Hindlimb muscle (tissue), 1 donor: Measurements from ENCODE around the gene MEF2A. TPM values are rescaled to one million over a fixed set of nuclear protein-coding genes. Genes with fewer than 3 reads are reported as not detected.

Source experiments
- DNase-seq: peaks from one replicate; pipeline ENCODE4 v3.0.0-alpha.2; 2013
- polyA plus RNA-seq: library from polyadenylated mRNA; unstranded; fragments of 120-200 nt; gene quantifications from one replicate; pipeline ENCODE4 v1.2.1, GENCODE V29; 2013; ENCODE audit not compliant: insufficient read length

Gene MEF2A
- polyA plus RNA-seq, 1 donor, result 54.5 TPM

DNA sequence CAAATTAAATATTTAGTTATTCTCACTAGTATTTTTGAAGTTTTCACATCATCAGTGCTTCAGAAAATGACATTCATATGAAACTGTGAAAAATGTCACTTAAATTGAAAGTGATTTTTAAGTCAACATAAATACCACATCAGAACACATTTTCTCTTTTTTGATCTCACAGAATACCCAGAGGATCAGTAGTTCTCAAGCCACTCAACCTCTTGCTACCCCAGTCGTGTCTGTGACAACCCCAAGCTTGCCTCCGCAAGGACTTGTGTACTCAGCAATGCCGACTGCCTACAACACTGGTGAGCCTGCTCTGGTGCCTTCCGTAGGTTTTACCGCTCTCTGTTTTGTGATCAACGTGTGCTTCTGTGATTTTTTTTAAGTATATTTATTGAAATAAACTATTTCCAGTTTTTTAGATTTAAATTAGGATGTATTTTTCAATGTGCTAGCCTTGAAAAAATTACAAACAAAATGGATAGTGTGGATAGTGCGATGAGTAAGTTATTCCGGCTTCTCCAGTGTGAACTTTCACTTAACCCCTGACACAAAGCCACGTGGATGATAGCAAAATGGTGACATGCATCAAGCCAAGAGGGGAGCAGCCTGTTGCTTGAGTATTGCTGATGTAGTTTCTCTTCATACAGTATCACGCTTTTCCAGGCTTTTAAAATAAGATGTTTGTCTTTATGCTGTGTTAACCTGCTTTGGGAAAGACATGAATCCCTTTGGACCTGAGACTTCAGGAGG is 140.9 kb downstream of the MEF2A start:
- DNase-seq, result no peak

DNA sequence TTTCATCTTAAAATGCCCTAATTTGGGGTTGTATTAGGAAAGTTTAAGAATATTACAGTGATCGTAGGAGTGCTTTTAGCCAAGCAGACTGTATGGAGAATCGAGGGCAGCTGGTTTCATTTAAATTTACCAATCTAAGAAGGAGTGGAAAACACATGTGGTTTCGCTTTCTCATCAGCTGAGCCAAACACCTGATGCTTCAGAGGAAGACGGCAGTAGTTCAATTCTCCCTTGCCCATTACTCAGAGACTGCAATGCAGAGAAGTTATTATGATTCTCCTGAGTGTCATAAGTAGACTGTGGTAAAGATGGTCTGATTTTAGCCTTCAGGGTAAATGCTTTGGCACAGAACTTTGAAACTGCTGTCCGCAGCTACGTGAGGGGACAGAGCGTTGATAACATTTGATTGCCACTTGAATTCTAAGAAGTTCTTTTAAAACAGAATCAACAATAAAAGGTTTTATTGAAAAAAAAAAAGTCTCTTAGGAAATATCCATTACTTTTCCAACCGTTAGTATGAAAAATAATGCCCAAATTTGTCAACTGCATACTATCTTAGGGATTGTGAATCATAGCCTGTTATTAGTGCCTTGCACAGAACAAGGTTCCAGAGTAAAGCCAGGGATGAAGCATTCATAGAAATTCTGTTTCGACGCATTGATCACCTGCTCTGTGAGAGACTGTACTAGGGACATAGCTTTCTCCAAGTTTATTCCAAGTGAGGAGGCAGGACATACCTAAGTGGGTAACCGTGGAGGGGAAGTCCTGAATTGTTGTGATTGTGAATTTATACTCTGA is 141.9 kb downstream of the MEF2A start:
- peak; percentile 69 for DNase-seq

GRCh38 chr15:99708563-99708962 is 142.8 kb downstream of the MEF2A start:
- DNase-seq, result peak; percentile 38

GRCh38 chr15:99709243-99709986 is 143.6 kb downstream of the MEF2A start:
- no peak for DNase-seq

DNA sequence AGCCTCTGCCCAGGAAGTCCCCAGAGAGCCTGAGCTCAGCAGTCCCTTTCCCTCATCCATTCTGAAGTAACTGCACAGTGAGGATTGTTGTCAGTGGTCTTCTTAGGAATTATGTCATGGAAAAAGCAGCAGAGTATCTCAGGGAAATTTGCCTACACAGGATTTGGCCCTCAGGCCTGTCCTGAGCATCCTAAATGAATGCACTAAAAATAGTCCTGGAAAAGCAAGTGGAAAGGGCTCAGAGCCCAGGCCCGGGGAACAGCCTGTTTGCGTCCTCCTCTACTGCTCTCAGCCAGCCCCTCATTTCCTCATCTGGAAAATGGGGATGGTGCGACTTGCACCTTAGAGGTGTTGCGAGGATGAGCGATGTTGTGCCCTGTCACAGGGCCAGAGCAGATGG is 145.8 kb downstream of the MEF2A start:
- peak; percentile 78 for DNase-seq

- no peak for DNase-seq
Observed at GRCh38 chr15:99712415-99712814, 146.6 kb downstream of the MEF2A start.

DNA sequence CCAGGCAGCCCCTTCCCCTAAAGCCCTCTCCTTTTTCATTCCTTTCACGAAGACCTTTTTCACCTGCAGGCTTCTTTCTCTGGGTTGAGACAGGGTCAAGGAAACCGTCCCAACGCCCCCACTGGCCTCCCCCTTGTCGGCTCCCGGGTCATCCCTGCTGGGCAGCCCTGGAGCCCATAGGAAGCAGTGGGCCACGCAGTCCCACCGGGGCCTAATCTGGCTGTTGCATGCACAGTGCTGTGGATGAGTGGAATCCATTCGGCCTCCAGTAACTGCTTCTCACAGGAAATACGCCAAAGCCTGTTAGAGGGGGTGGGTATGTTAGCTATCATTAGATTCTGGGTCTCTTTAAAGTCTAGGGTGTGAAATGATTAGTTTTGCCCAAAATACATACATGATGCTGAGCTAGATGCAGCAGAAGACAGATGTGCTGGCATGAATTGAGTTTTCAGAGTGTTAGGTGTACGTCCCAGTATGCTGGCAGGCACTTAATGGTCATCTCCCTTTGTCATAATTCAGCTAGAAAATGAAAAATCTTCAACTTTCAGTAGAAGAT is 150.8 kb downstream of the MEF2A start:
- peak; percentile 53 for DNase-seq

DNA sequence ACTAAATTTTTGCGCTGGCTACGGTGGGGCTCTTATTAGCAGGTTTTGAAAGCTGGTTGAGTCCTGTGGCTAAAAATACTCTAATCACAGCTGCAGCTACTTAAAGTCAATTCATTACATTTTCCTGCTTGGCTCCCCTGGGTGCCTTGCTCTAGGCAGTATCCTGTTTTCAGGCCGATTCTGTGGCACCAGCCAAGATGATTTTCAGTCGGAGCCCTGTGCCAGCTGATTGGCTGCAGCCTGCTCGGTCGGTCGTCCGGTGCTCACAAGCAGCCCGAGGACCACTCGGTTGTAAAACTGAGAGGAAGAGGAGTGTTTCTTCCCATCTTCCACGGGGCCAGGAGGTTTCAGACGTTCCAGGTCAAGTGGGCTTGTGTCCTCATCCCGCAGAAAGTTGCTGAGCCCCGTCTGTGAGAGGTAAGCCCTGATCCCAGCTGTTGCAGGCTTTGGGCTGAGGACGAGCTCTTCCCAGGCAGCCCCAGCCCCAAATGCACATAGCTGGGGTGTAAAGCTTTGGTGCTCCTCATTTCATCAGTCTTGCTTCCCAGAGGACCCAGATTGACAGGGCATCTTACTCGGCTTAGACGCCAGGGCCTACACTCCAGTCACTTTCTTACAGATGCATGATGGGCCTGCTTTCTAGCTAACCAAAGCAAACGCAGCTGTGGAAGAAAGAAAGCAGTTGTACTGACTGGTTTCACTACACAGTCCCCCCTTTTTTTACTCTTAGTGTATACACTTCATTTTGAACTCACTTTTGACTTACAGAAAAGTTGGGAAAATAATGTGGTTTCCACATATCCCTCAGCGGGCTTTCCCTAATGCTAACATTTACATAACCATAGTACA is 151.6 kb downstream of the MEF2A start:
- peak; percentile 76 for DNase-seq

DNA sequence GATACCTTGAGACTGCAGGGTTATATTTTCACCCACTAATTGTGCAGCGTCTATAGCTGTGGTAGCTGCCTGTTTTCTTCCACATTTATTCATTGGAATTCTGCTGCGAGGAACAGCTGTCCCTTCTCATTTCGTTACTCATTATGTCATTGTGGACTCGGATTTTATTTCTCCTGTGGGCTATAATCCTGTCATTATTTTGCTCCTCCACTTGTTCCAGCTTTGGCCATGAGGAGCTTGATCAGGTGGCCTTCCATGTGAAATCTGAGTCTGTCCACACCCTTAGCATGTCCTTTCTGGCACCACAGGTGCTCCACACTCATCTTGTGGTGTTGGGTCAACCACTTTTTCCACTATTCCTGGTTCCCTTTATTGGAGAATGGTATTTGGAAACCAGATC is 152.6 kb downstream of the MEF2A start:
- DNase-seq, result no peak

GRCh38 chr15:99719096-99719541 is 153.3 kb downstream of the MEF2A start:
- no peak for DNase-seq

DNA sequence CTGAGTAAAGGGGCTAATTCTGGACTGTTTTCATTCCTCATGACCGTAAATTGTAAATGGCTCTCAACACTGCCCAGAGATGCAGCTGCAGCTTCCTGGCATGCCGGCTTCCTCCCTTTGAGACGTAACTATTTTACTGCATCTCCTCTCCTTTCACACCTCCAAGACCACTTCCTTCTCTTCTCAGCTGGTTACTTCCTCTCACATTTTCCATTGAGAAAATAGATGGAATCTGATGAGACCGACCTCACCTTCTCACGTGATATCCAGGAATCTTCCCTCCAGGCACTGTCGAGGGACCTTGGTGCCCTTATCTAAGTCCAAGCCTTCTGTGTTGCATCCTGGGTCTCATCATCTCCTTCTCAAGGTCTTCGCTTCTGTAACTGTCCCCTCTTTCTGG is 154.7 kb downstream of the MEF2A start:
- no peak for DNase-seq

DNA sequence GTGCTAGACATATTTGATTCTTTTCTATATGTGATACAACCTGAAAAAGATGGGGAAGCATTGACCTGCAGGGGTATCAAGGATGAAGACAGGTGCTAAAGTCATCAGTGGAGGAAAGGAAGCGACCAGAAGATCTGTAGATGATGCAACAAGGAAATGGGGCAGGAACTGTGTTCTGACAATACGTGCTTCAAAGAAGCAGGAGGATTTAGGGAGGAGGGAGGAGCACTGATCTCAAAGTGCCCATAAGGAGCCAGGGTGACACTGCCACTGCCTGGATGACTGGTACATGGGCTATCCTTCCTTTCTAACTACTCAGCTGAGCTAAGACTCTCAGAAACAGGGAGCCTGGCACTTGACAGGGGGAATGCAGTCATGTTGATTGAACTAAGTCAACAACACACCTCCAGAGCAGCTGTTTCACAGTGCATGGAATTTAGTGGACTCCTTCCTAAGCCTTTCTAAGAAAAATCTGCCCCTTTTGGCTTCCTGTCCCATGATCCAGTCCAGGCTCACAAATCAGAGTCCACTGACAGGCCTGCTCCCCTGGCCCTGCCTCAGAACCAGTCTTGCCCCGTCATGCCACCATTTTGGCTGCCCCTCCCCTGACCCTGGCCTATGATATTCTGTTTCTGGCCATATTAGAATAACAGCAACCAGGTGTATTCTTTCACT is 155.5 kb downstream of the MEF2A start:
- no peak for DNase-seq

GRCh38 chr15:99721896-99722295 is 156.1 kb downstream of the MEF2A start:
- DNase-seq, result no peak

GRCh38 chr15:99722406-99722805 is 156.6 kb downstream of the MEF2A start:
- no peak for DNase-seq

- no peak for DNase-seq
Observed at GRCh38 chr15:99726333-99726732, 160.5 kb downstream of the MEF2A start.

- no peak for DNase-seq
Observed at GRCh38 chr15:99727330-99727729, 161.5 kb downstream of the MEF2A start.

GRCh38 chr15:99727733-99728132 is 161.9 kb downstream of the MEF2A start:
- DNase-seq, result no peak

DNA sequence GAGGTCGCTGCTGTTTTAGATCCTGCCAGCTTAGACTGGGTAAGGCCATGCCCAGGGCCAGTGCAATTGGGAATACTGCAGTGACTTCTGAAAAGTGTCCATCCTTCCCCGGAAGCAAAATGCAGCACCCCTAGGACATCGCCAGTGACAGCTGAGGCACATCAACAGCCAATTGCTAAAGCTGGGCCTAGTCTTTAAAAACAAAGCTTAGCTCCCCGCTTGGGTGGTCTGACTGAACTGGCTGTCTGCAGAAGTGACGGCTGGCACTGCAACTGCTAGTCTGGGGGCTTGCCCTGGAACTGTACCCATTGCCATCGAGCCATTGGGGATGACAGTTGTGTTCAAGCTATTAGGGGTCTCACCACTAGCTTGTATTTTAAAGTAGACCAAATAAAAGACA is 163.1 kb downstream of the MEF2A start:
- DNase-seq, result no peak

DNA sequence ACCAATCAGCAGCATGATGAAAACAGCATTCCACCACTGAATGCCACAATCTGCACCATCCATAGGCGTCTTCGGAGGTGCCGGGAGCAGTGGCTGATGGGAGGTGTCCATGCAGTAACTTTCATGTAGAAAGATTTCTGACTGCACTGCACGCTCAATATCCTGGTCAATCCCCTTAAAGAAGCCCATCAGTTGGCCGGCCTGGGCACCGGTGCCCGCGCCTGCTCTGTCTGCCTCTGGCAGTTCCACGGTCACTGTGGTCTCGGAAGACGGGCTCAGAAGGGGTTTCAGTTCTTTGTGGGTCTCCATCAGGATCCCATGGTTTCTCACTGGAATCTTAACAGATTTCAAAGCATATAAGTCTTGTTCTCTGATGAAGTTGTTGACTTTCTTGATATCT is 163.5 kb downstream of the MEF2A start:
- no peak for DNase-seq

DNA sequence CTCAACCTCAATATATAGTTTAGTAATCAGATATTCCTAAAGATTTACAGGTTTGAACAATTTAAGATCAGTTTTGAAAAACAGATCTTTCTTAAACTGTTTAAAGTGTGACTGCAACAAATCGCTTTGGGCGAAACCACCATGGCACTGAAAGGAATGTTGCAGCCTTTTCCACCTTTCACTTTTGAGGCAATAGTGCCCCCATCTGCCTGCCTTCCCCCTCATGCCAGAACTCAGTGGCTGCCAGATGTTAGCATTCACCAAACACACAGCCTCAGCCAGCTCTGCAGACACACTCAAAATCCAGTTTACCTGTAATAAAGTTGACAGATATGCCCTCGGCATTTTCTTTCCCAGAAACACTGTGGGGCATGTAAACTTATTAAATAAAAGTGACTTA is 164.1 kb downstream of the MEF2A start:
- DNase-seq, result peak; percentile 50
